Measurements from ENCODE around the gene LMAN2.

DNA sequence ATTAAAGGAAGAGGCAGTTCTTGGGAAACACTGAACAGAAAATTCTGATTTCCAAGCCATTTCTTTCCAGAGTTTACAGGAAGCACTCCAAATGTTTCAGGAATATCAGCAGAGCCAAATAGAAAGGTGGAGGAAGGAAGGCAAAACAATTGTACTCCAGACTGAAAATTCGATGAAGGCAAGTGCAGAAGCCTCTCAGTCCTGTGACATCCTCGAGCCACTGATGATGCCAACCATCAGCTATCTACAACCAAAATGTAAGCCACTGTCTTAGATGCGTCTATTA is 2.2 kb downstream of the LMAN2 start:
- no peak for TF ChIP-seq POLR2A (IDR thresholded peaks at IDR 0.05)
- TF ChIP-seq, protein P1, sequence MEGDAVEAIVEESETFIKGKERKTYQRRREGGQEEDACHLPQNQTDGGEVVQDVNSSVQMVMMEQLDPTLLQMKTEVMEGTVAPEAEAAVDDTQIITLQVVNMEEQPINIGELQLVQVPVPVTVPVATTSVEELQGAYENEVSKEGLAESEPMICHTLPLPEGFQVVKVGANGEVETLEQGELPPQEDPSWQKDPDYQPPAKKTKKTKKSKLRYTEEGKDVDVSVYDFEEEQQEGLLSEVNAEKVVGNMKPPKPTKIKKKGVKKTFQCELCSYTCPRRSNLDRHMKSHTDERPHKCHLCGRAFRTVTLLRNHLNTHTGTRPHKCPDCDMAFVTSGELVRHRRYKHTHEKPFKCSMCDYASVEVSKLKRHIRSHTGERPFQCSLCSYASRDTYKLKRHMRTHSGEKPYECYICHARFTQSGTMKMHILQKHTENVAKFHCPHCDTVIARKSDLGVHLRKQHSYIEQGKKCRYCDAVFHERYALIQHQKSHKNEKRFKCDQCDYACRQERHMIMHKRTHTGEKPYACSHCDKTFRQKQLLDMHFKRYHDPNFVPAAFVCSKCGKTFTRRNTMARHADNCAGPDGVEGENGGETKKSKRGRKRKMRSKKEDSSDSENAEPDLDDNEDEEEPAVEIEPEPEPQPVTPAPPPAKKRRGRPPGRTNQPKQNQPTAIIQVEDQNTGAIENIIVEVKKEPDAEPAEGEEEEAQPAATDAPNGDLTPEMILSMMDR (IDR thresholded peaks at IDR 0.05), result no peak

Measured in transverse colon (tissue), 3 donors.